GM23338 (cell line): ENCODE results near the gene ISCA1. TPM values are rescaled to one million over a fixed set of nuclear protein-coding genes. Genes with fewer than 3 reads are reported as not detected.

ENCODE experiments used
- ATAC-seq: fragments of 200-7000 bp; cut with Tn5 transposase; 3 replicates; pipeline ENCODE4 v1.9.1; 2020
- DNase-seq: peaks from one replicate; pipeline ENCODE4 v3.0.0-alpha.2; 2015; ENCODE audit warnings: low spot score
- H2AFZ ChIP-seq: fragments of 200-600 bp; sonication (generic); 2 replicates; pipeline ENCODE4 v1.8.0; 2016; ENCODE audit warnings: antibody characterized with exemption, mild to moderate bottlenecking, moderate library complexity
- H3F3A ChIP-seq: fragments of 200-600 bp; sonication (generic); replicated peaks from 2 replicates; pipeline ENCODE4 v1.8.0; 2017; ENCODE audit warnings: antibody characterized with exemption, mixed run types, low read depth
- H3K27ac ChIP-seq: fragments of 200-600 bp; sonication (generic); 2 replicates; pipeline ENCODE4 v1.6.1; 2016; ENCODE audit warnings: low read depth
- H3K27me3 ChIP-seq: fragments of 200-600 bp; sonication (generic); 2 replicates; pipeline ENCODE4 v1.8.0; 2016; ENCODE audit warnings: mild to moderate bottlenecking, mixed run types, moderate library complexity; ENCODE audit not compliant: insufficient read depth
- H3K36me3 ChIP-seq: fragments of 200-600 bp; sonication (generic); 2 replicates; pipeline ENCODE4 v1.8.0; 2016; ENCODE audit warnings: mild to moderate bottlenecking; ENCODE audit not compliant: insufficient read depth
- H3K4me1 ChIP-seq: fragments of 200-600 bp; sonication (generic); 2 replicates; pipeline ENCODE4 v1.8.0; 2016; ENCODE audit warnings: mild to moderate bottlenecking, moderate library complexity; ENCODE audit not compliant: insufficient read depth
- H3K4me2 ChIP-seq: fragments of 200-600 bp; sonication (generic); 2 replicates; pipeline ENCODE4 v1.7.1; 2017; ENCODE audit warnings: mixed run types
- H3K4me3 ChIP-seq: fragments of 200-600 bp; sonication (generic); 2 replicates; pipeline ENCODE4 v1.6.1; 2016; ENCODE audit warnings: mixed run types
- H3K79me2 ChIP-seq: fragments of 200-600 bp; sonication (generic); replicated peaks from 2 replicates; pipeline ENCODE4 v1.8.0; 2017; ENCODE audit warnings: mild to moderate bottlenecking; ENCODE audit not compliant: insufficient read depth
- H3K9me2 ChIP-seq: fragments of 200-600 bp; sonication (generic); 2 replicates; pipeline ENCODE4 v1.8.0; 2017; ENCODE audit not compliant: insufficient read depth
- H4K20me1 ChIP-seq: fragments of 200-600 bp; sonication (generic); replicated peaks from 2 replicates; pipeline ENCODE4 v1.8.0; 2017; ENCODE audit warnings: mild to moderate bottlenecking; ENCODE audit not compliant: insufficient read depth
- H3K27ac Mint-ChIP-seq: 2 replicates; pipeline ENCODE4 v1.8.0; 2020; ENCODE audit warnings: inconsistent platforms, mild to moderate bottlenecking, moderate library complexity, mixed read lengths
- H3K27me3 Mint-ChIP-seq: 3 replicates; pipeline ENCODE4 v1.8.0; 2022; ENCODE audit warnings: low read depth, mild to moderate bottlenecking, moderate library complexity, mixed read lengths, inconsistent platforms; ENCODE audit not compliant: insufficient read depth, poor library complexity
- H3K36me3 Mint-ChIP-seq: 3 replicates; pipeline ENCODE4 v1.8.0; 2021; ENCODE audit warnings: low read depth, mild to moderate bottlenecking, inconsistent platforms, moderate library complexity, mixed read lengths
- H3K4me1 Mint-ChIP-seq: 3 replicates; pipeline ENCODE4 v1.8.0; 2020; ENCODE audit warnings: mild to moderate bottlenecking, inconsistent platforms, mixed read lengths
- H3K4me3 Mint-ChIP-seq: 3 replicates; pipeline ENCODE4 v1.8.0; 2021; ENCODE audit warnings: moderate library complexity, mild to moderate bottlenecking, inconsistent platforms, mixed read lengths
- H3K9me3 Mint-ChIP-seq: 3 replicates; pipeline ENCODE4 v1.8.0; 2020; ENCODE audit warnings: moderate library complexity, mild to moderate bottlenecking, inconsistent platforms, mixed read lengths
- CREB1 ChIP-seq: fragments of 250-450 bp; sonication (Bioruptor Pico); IDR thresholded peaks from 2 replicates; pipeline ENCODE4 v1.5.0; 2020; ENCODE audit warnings: low read depth, mild to moderate bottlenecking, moderate library complexity
- ETS1 ChIP-seq: IDR thresholded peaks from 2 replicates; pipeline ENCODE4 v1.6.1; 2016; ENCODE audit warnings: antibody characterized with exemption
- EZH2phosphoT487 ChIP-seq: fragments of 200-600 bp; sonication (generic); IDR thresholded peaks from one replicate; pipeline ENCODE4 v1.8.1; 2018; ENCODE audit warnings: antibody characterized with exemption; ENCODE audit not compliant: unreplicated experiment
- NANOG ChIP-seq: IDR thresholded peaks from 2 replicates; pipeline ENCODE4 v1.6.1; 2016; ENCODE audit warnings: antibody characterized with exemption, borderline replicate concordance
- ZNF114 ChIP-seq: fragments of 250-450 bp; sonication (Bioruptor Pico); IDR thresholded peaks from 2 replicates; pipeline ENCODE4 v1.5.0; 2020; ENCODE audit warnings: mild to moderate bottlenecking, moderate library complexity
- ZNF331 ChIP-seq: fragments of 250-450 bp; sonication (Bioruptor Pico); IDR thresholded peaks from 2 replicates; pipeline ENCODE4 v1.5.0; 2020; ENCODE audit warnings: low read depth, mild to moderate bottlenecking, moderate library complexity
- ZNF462 ChIP-seq: fragments of 250-450 bp; sonication (Bioruptor Pico); IDR thresholded peaks from 2 replicates; pipeline ENCODE4 v1.5.0; 2020; ENCODE audit warnings: mild to moderate bottlenecking, moderate library complexity
- polyA plus RNA-seq: library from polyadenylated mRNA; unstranded; fragments of >200 nt; fragmentation: Nextera tagmentation; extraction: Ambion mirVana; gene quantifications from 2 replicates; pipeline ENCODE4 v1.2.1, GENCODE V29; 2016
- total RNA-seq: library from RNA; depleted of rRNA; stranded (reverse); fragments of >200 nt; shearing (Covaris generic); gene quantifications from 2 replicates; pipeline ENCODE4 v1.2.3, GENCODE V29; 2014
- TF ChIP-seq, protein P1 (sequence below), 2 experiments: fragments of 200-600 bp in 1 of 2; sonication (generic) in 1 of 2; conservative IDR thresholded peaks; 2 replicates each; pipeline versions ENCODE4 v1.5.1 to v1.6.1; 2016 to 2017; ENCODE audit warnings: antibody characterized with exemption in 2 of 2, low read depth in 2 of 2, mild to moderate bottlenecking in 2 of 2, moderate library complexity in 1 of 2

The ISCA1 gene
- total and polyA plus RNA-seq, 2 experiments from 2014 or later, result 54.9 to 61.0 TPM

DNA sequence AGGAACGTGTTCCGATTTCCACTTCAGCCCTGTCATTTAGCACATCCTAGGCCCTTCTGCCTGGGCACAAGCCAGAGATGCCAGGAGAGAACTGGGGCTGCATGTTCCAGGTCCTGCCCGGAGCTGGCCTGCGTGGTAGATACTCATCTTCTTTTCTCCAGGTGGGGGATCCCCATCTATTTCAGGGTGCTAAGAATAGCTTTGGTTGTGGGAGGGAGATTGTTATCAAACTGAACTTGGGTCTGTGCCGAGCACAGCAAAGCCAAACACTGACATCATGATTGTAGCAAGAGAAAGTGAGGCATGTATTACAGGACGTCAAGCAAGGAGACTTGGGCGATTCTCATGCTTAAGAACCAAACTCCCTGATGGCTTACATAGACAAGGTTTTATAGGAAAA lies 41.1 kb downstream of the ISCA1 start:
- no peak for TF ChIP-seq ZNF114 (CRISPR knock-in tag)
- TF ChIP-seq EZH2phosphoT487, result no peak
- no peak for TF ChIP-seq ETS1

DNA sequence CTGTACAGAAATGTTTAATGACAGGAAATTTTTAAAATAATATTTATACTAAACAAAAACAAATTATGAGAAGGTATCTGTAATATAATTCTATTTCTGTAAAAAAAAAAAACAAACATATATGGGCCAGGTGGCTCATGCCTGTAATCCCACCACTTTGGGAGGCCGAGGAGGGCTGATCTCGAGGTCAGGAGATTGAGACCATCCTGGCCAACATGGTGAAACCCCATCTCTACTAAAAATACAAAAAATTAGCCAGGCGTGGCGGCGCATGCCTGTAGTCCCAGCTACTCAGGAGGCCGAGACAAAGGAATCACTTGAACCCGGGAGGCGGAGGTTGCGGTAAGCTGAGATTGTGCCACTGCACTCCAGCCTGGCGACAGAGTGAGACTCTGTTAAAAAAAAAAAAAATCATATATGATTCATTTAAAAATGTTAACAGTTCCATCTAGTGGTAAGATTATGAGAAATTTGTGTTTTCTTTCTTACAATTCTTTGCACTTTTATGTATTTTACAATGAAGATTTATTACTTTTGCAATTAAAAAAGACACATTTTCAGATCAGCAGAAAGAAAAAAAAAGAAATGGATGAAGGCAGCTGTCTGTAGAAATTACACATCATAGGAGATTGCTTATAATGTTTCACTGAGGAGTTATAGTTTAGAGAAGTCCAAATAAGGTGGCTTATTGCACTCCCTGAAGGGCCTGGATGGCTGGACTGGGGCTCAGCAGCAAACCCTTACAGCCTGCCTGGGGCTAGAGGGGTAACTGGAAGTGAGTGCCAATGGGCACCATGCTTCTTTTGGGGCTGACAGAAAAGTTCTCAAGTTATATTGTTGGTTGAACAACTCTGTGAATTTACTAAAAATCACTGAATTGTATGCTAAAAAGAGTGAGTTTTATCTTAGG lies 43.2 kb downstream of the ISCA1 start:
- Histone ChIP-seq H3F3A (no peaks in the 10 kb centered on the region), H3K36me3 (no peaks in the 10 kb centered on the region), H3K9me2 (no peaks in the 10 kb centered on the region), H3K4me1 (no peaks in the 10 kb centered on the region), H2AFZ (no peak overlapping the region), H3K27me3 (no peaks in the 10 kb centered on the region), H3K27ac (no peak overlapping the region), H4K20me1 (no peaks in the 10 kb centered on the region), H3K79me2 (no peaks in the 10 kb centered on the region), H3K4me3 (no peak overlapping the region), H3K4me2 (no peak overlapping the region)
- Mint-ChIP-seq H3K36me3 (no peaks in the 10 kb centered on the region), H3K27me3 (peaks cover 5% of the 10 kb centered on the region), H3K4me1 (peaks cover 2% of the 10 kb centered on the region; the same call in 2 of the 3 replicates), H3K9me3 (no peaks in the 10 kb centered on the region), H3K4me3 (no peak overlapping the region), H3K27ac (no peak overlapping the region)
- DNase-seq, result no peak
- no peak for ATAC-seq
- TF ChIP-seq NANOG (no peak), CREB1 (CRISPR knock-in tag) (no peak), ZNF462 (CRISPR knock-in tag) (no peak), ZNF331 (no peak)
- TF ChIP-seq, protein P1, sequence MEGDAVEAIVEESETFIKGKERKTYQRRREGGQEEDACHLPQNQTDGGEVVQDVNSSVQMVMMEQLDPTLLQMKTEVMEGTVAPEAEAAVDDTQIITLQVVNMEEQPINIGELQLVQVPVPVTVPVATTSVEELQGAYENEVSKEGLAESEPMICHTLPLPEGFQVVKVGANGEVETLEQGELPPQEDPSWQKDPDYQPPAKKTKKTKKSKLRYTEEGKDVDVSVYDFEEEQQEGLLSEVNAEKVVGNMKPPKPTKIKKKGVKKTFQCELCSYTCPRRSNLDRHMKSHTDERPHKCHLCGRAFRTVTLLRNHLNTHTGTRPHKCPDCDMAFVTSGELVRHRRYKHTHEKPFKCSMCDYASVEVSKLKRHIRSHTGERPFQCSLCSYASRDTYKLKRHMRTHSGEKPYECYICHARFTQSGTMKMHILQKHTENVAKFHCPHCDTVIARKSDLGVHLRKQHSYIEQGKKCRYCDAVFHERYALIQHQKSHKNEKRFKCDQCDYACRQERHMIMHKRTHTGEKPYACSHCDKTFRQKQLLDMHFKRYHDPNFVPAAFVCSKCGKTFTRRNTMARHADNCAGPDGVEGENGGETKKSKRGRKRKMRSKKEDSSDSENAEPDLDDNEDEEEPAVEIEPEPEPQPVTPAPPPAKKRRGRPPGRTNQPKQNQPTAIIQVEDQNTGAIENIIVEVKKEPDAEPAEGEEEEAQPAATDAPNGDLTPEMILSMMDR (conservative IDR thresholded peaks at IDR 0.05; ENCODE audit: low read depth in 2 of 2), result no peak

More for the DNA sequence above, 41.1 kb downstream of the ISCA1 start:
- Mint-ChIP-seq H3K36me3 (no peaks in the 10 kb centered on the region), H3K27me3 (peaks cover 5% of the 10 kb centered on the region), H3K9me3 (no peaks in the 10 kb centered on the region), H3K4me1 (peaks cover 2% of the 10 kb centered on the region; the same call in 2 of the 3 replicates), H3K27ac (no peak overlapping the region), H3K4me3 (no peak overlapping the region)
- no peaks in the 10 kb centered on the region for H3K36me3 ChIP-seq
- no peak overlapping the region for H3K4me2 ChIP-seq
- H2AFZ ChIP-seq, result no peak overlapping the region
- no peak for ATAC-seq
- no peaks in the 10 kb centered on the region for H4K20me1 ChIP-seq
- H3K27ac ChIP-seq, result no peak overlapping the region
- no peak for DNase-seq
- H3K9me2 ChIP-seq, result no peaks in the 10 kb centered on the region
- H3F3A ChIP-seq, result no peaks in the 10 kb centered on the region
- 0 out of 2 replicates have a peak, but pooled peaks cover under 1% of the 10 kb centered on the region for H3K4me1 ChIP-seq
- no peak overlapping the region for H3K4me3 ChIP-seq
- H3K79me2 ChIP-seq, result no peaks in the 10 kb centered on the region
- H3K27me3 ChIP-seq, result no peaks in the 10 kb centered on the region
